K562 (cell line): ENCODE data around the gene TRIM24. TPM values are rescaled to one million over a fixed set of nuclear protein-coding genes. Genes with fewer than 3 reads are reported as not detected.

ENCODE experiments used
- ATAC-seq: fragments of 200-7000 bp; cut with Tn5 transposase; 3 replicates; pipeline ENCODE4 v1.9.1; 2020; ENCODE audit warnings: moderate library complexity
- BruUV-seq: library from RNA; stranded (reverse); fragments of 400-500 nt; replicated peaks from 2 replicates; lab custom pipeline; 2021; lab: Mats Ljungman, UMichigan
- CTCF ChIA-PET: fragments of 300-600 bp; formaldehyde crosslinking; extraction: SDS; loops from one replicate; lab custom pipeline; 2021; ENCODE audit warnings: low intra/inter-chr PET ratio; lab: Yijun Ruan, JAX
- POLR2A ChIA-PET: fragments of 300-600, 350-650 bp; sonication (Branson Sonifier 250); formaldehyde crosslinking; extraction: SDS; loops from one replicate; lab custom pipeline; 2021; ENCODE audit warnings: antibody characterized with exemption, inconsistent platforms; lab: Yijun Ruan, JAX
- DNase-seq, 4 experiments: peaks; one replicate each; pipeline versions ENCODE4 v3.0.0 to v3.0.0-alpha.2; 2011 to 2018; ENCODE audit warnings: low spot score in 3 of 4, mixed read lengths in 3 of 4; ENCODE audit errors: extremely low read depth in 1 of 4
- FAIRE-seq: peaks from 2 replicates; lab custom pipeline; 2011; peaks lifted over from hg19 to GRCh38; lab: Jason Lieb, UNC
- H2AFZ ChIP-seq: 2 replicates; pipeline ENCODE4 v1.6.0; 2011; ENCODE audit warnings: low read depth, low read length, control low read depth, inconsistent platforms
- H3K27ac ChIP-seq: fragments of 200-600 bp; 3 replicates; pipeline ENCODE4 v1.8.0; 2011; ENCODE audit warnings: low read depth, mild to moderate bottlenecking, control low read depth, inconsistent platforms, low read length, moderate library complexity, mixed read lengths; ENCODE audit errors: extremely low read depth
- H3K27me3 ChIP-seq, 2 experiments: fragments of 300-600 bp in 1 of 2; 2 replicates in 1 of 2; 3 replicates in 1 of 2; pipeline versions ENCODE4 v1.6.0 to v1.8.0; 2011; ENCODE audit warnings: inconsistent platforms in 2 of 2, low read length in 2 of 2, mild to moderate bottlenecking in 1 of 2, mixed read lengths in 1 of 2, moderate library complexity in 1 of 2; ENCODE audit not compliant: control insufficient read depth in 2 of 2, insufficient read depth in 2 of 2
- H3K36me3 ChIP-seq: fragments of 300-600 bp; 3 replicates; pipeline ENCODE4 v1.8.0; 2011; ENCODE audit warnings: mild to moderate bottlenecking, low read length, inconsistent platforms; ENCODE audit not compliant: control insufficient read depth, insufficient read depth
- H3K4me1 ChIP-seq, 2 experiments: fragments of 200-600 bp in 1 of 2; replicated peaks in 1 of 2; 2 replicates in 1 of 2; 3 replicates in 1 of 2; pipeline versions ENCODE4 v1.5.1 to v1.8.0; 2011; ENCODE audit warnings: inconsistent platforms in 2 of 2, low read length in 2 of 2, mild to moderate bottlenecking in 1 of 2, mixed read lengths in 1 of 2, moderate library complexity in 1 of 2; ENCODE audit not compliant: control insufficient read depth in 2 of 2, insufficient read depth in 2 of 2
- H3K4me2 ChIP-seq: 2 replicates; pipeline ENCODE4 v1.6.1; 2011; ENCODE audit warnings: low read length, control low read depth, inconsistent platforms, mixed read lengths; ENCODE audit not compliant: insufficient read depth
- H3K4me3 ChIP-seq: fragments of 200-600 bp; sonication (generic), shearing (Covaris generic); 2 replicates; pipeline ENCODE4 v1.5.1; 2016; ENCODE audit warnings: control low read depth, inconsistent platforms
- H3K79me2 ChIP-seq: fragments of 200-600 bp; 3 replicates; pipeline ENCODE4 v1.8.0; 2011; ENCODE audit warnings: low read length, inconsistent platforms; ENCODE audit not compliant: control insufficient read depth, insufficient read depth
- H3K9ac ChIP-seq, 2 experiments: 2 replicates each; pipeline versions ENCODE4 v1.6.0 to v1.6.1; 2011; ENCODE audit warnings: low read depth in 2 of 2, low read length in 2 of 2, control low read depth in 1 of 2, inconsistent platforms in 1 of 2, mild to moderate bottlenecking in 1 of 2, mixed read lengths in 1 of 2; ENCODE audit not compliant: insufficient read depth in 1 of 2
- H3K9me1 ChIP-seq: one replicate; pipeline ENCODE4 v1.6.0; 2011; ENCODE audit warnings: inconsistent platforms, mild to moderate bottlenecking, low read length, moderate library complexity; ENCODE audit not compliant: control insufficient read depth, insufficient read depth
- H3K9me3 ChIP-seq: replicated peaks from 2 replicates; pipeline ENCODE4 v1.5.1; 2011; ENCODE audit warnings: low read depth, low read length, inconsistent platforms; ENCODE audit not compliant: control insufficient read depth, insufficient read depth
- H4K20me1 ChIP-seq: replicated peaks from 2 replicates; pipeline ENCODE4 v1.6.1; 2011; ENCODE audit warnings: low read length, inconsistent platforms, mixed read lengths; ENCODE audit not compliant: control insufficient read depth, insufficient read depth
- MAFK ChIP-seq: IDR thresholded peaks from 2 replicates; pipeline ENCODE4 v1.6.1; 2011; ENCODE audit warnings: low read length, improper control_type of control experiment
- RBFOX2 ChIP-seq: fragments of 200-400 bp; formaldehyde crosslinking; IDR thresholded peaks from 2 replicates; pipeline ENCODE4 v1.6.1; 2017; ENCODE audit warnings: low read depth, mild to moderate bottlenecking, low read length, moderate library complexity
- WGBS: fragments of 100-300 bp; shearing (Covaris generic); methylation state at CpG from one replicate; pipeline ENCODE4 v1.1.6; 2016; ENCODE audit warnings: low coverage, mixed read lengths; ENCODE audit not compliant: insufficient coverage; ENCODE audit errors: missing lambda C conversion rate; 5-methylcytosine and 5-hydroxymethylcytosine counted together
- in situ Hi-C: fragments of 300-500 bp; cut with MboI; formaldehyde crosslinking; loops from 4 replicates; pipeline ENCODE4 v1.15.0; 2018; ENCODE audit warnings: inconsistent platforms, mixed read lengths
- intact Hi-C: fragments of 100-400 bp; cut with micrococcal nuclease; formaldehyde crosslinking; loops from 2 replicates; pipeline ENCODE4 v1.14.2; 2022
- polyA plus RNA-seq, 8 experiments: library from polyadenylated mRNA; depleted of rRNA in 4 of 8; stranded (reverse) in 5 of 8; unstranded in 3 of 8; fragments of >200 nt; fragmentation: Nextera tagmentation in 2 of 8; fragmentation: Illumina TruSeq in 1 of 8; extraction: Ambion mirVana in 2 of 8; extraction: Trizol in 1 of 8; gene quantifications; 2 replicates each; pipeline versions ENCODE4 v1.2.1 to v1.2.3, GENCODE V29; 2011 to 2014; ENCODE audit warnings: inconsistent platforms in 1 of 8, missing spikeins in 1 of 8
- total RNA-seq, 7 experiments: library from RNA; depleted of rRNA in 6 of 7; stranded (reverse); fragments of >200 nt in 6 of 7; fragmentation: Illumina TruSeq in 2 of 7; extraction: Trizol in 2 of 7; gene quantifications; 2 replicates each; pipeline versions ENCODE4 v1.2.1 to v1.2.3, GENCODE V29; 2011 to 2021; ENCODE audit warnings: low replicate concordance in 1 of 7
- TF ChIP-seq, protein P1 (sequence below): fragments of 450-650 bp; IDR thresholded peaks from 2 replicates; pipeline ENCODE4 v1.6.1; 2017; ENCODE audit warnings: antibody characterized with exemption

Gene TRIM24
- total and polyA plus RNA-seq, 9 of the 15 experiments (the other 6 are each of a cell fraction or from before 2014, with no cell fraction given), result 13.4 to 74.0 (median 41.7) TPM

- TF ChIP-seq, protein P1, sequence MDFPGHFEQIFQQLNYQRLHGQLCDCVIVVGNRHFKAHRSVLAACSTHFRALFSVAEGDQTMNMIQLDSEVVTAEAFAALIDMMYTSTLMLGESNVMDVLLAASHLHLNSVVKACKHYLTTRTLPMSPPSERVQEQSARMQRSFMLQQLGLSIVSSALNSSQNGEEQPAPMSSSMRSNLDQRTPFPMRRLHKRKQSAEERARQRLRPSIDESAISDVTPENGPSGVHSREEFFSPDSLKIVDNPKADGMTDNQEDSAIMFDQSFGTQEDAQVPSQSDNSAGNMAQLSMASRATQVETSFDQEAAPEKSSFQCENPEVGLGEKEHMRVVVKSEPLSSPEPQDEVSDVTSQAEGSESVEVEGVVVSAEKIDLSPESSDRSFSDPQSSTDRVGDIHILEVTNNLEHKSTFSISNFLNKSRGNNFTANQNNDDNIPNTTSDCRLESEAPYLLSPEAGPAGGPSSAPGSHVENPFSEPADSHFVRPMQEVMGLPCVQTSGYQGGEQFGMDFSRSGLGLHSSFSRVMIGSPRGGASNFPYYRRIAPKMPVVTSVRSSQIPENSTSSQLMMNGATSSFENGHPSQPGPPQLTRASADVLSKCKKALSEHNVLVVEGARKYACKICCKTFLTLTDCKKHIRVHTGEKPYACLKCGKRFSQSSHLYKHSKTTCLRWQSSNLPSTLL, result 0 out of 2 replicates have a peak, but pooled peaks have one; percentile 44
Measured at GRCh38 chr7:138466069-138466756, 6.2 kb downstream of the TRIM24 start (continued).

DNA sequence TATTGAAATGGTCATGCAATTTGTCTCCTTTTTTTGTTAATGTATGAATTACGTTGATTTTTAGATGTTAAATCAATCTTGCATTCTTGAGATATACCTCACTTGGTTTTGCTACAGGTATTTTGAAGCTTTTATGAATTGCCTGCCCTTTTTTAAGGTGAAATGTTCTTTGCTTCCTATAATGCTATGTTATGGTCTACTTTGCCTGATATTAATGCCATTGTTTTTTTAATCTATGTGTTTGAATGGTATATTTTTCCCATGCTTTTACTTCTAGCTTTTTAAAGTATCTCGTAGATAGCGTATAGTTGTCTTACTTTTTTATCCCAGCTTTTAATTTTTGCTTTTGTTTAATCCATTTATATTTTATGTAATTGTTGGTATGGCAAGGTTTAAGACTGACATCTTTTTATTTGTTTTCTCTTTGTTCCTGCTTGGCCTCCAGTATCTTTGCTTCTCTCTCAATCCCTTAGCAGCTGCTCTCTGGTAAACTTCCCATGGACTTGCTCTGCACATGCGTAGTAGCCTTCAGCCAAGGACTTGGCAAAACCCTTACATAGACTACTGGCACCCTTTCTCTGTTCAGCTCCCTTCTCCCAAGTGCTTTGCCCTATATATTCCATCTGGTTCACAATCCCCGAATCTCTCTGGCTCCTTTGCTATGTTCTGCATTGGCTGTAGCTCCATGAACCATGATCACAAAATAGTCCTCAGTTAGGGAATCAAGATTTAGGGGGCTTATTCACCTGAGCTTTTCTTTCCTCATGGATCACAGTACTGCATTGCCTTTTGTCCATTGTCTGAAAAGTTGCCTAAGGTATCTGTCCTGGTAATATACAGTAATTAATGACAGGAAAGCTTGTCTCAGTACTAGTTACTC, 8.4 kb downstream of the TRIM24 start:
- Histone ChIP-seq H3K9me1 (no peaks in the 10 kb centered on the region), H3K79me2 (peaks cover 98% of the 10 kb centered on the region), H3K9ac (no peak overlapping the region), H3K4me3 (no peak overlapping the region), H3K9me3 (no peaks in the 10 kb centered on the region), H3K27me3 (no peaks in the 10 kb centered on the region), H3K4me2 (no peak overlapping the region), H3K36me3 (peaks cover 22% of the 10 kb centered on the region; the same call in 2 of the 3 replicates), H4K20me1 (no peaks in the 10 kb centered on the region), H3K27ac (no peak overlapping the region), H3K4me1 (peaks cover 5 to 11% of the 10 kb centered on the region in 2 experiments; a peak in 4 of 5 replicates), H2AFZ (no peak overlapping the region)
- TF ChIP-seq MAFK, result no peak
- TF ChIP-seq RBFOX2, result 0 out of 2 replicates have a peak, but pooled peaks have one; percentile 6
- BruUV-seq, result TSS peak; percentile 8
- no peak for DNase-seq
- POLR2A ChIA-PET, result interaction anchor here (0.7 to 4.2 kb wide), 8 partner anchors 8 to 269 kb away, joined by 3 to 30 read pairs (median 4); partner anchors contain the start of gene TRIM24
- no peak for ATAC-seq
- CTCF ChIA-PET, result interaction anchor here (0.6 kb wide), 1 partner anchor 1025 kb away, joined by 5 read pairs; no protein-coding TSS in a partner anchor
- no peak for FAIRE-seq
- 89% methylated on average over 5 of the region's 5 CpGs for WGBS
- in situ Hi-C loops (no loop called here), intact Hi-C loops (no loop called here)
